ENCODE results near the gene KICS2.

GRCh38 chr12:64175254-64175945 is 46.7 kb downstream of the KICS2 start:
- TF ChIP-seq CTCF (IDR thresholded peaks at IDR 0.05 in 8 of 11, conservative IDR thresholded peaks at IDR 0.05 in 3 of 11): no peak
- no peak for TF ChIP-seq POLR2AphosphoS5 (IDR thresholded peaks at IDR 0.05)
- no peak for TF ChIP-seq POLR2A (IDR thresholded peaks at IDR 0.05)

Data from spleen (tissue), 7 donors.